H7 (cell line): ENCODE measurements around the gene LRRC32. TPM values are rescaled to one million over a fixed set of nuclear protein-coding genes. Genes with fewer than 3 reads are reported as not detected.
"Not testable (repeated sequence)": the region's sequence is repeated elsewhere in the genome, so short reads cannot be mapped to it uniquely, and the experiment has no call there.

Experiments used
- DNase-seq: peaks from one replicate; pipeline ENCODE4 v3.0.0; 2012
- H3K27me3 ChIP-seq: 2 replicates; pipeline ENCODE4 v1.6.0; 2011; ENCODE audit warnings: mild to moderate bottlenecking, low read length; ENCODE audit not compliant: control insufficient read depth, insufficient read depth
- H3K36me3 ChIP-seq: replicated peaks from 2 replicates; pipeline ENCODE4 v1.5.1; 2011; ENCODE audit warnings: low read length; ENCODE audit not compliant: control insufficient read depth, insufficient read depth
- H3K4me3 ChIP-seq: 2 replicates; pipeline ENCODE4 v1.5.1; 2011; ENCODE audit warnings: low read depth, mild to moderate bottlenecking, control low read depth, low read length, moderate library complexity; ENCODE audit not compliant: insufficient read depth
- total RNA-seq: library from RNA; depleted of rRNA; stranded (reverse); fragments of >200 nt; shearing (Covaris generic); gene quantifications from 2 replicates; pipeline ENCODE4 v1.2.3, GENCODE V29; 2014

LRRC32 gene
- total RNA-seq, 1 experiment from 2014 or later = 0.94 TPM

DNA sequence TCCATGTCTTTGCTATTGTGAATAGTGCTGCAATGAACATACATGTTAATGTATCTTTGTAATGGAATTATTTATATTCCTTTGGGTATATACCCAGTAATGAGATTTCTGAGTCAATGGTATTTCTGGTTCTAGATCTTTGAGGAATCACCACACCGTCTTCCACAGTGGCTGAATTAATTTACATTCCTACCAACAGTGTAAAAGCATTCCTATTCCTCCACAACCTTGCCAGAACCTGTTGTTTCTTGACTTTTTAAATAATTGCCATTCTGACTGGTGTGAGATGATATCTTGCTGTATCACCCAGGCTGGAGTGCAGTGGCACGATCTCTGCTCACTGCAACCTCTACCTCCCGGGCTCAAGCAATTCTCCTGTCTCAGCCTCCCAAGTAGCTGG, 26.8 kb downstream of the LRRC32 start:
- not testable (repeated sequence) for H3K4me3 ChIP-seq, H3K27me3 ChIP-seq, H3K36me3 ChIP-seq, DNase-seq

DNA sequence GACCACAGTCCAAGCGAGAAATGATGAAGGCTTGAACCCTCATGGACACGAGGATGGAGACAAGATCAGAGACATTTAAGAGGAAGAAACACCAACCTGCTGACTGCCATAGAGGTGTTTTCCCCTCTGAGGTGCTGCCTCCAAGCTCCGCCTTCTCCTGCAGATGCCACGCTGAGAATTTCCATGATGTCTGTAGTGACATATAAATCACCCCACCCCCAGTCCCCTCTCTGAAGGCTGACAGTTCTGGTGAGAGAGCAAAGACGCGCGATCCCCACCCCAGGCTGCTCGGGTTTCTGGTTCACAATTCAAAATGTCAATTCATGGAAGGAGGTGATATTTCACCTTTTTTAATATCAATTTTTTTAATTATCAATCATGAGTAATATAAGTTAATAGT, 28.2 kb downstream of the LRRC32 start:
- no peaks in the 10 kb centered on the region for H3K36me3 ChIP-seq
- H3K27me3 ChIP-seq = no peaks in the 10 kb centered on the region
- no peak overlapping the region for H3K4me3 ChIP-seq
- no peak for DNase-seq

DNA sequence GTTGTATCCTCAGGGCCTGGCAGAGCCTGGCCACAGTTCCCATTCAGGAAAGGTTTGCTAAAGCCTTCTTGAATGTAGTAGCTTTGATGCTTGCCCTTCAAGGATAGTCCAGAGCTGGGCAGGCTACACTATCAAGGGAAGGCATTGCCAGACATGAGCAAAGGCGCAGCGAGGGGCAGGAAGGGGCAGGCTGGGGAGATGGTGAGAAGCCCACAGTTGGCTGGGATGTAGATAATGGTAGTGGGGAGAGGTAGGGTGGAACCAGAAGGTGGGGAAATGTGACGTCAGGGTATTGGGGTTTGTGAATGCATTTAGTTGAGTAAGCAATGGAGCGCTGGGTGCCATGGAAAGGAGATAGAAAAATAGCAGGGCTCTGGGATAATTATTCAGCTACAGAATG, 28.6 kb downstream of the LRRC32 start:
- H3K4me3 ChIP-seq = no peak overlapping the region
- H3K27me3 ChIP-seq = no peaks in the 10 kb centered on the region
- DNase-seq = no peak
- no peaks in the 10 kb centered on the region for H3K36me3 ChIP-seq

DNA sequence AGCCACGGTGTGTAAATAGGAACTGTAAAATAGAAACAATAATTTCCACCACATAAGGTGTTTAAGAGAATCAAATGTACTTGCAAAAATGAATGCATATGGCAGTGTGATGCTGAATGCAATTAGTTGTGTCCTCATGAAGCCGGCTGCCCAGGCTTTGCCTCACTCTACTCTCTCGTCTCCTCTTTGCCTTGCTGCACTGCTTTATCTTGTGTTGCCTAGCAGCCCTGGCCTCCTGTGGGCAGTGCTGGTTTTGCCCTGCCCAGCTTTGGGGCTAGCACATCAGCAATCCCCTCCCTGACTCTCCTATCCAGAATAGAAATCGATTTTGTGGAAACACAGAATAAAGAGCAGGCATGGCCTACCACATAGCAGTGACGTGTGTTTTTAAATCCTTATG, 30.0 kb downstream of the LRRC32 start:
- H3K27me3 ChIP-seq = no peaks in the 10 kb centered on the region
- H3K36me3 ChIP-seq = no peaks in the 10 kb centered on the region
- no peak overlapping the region for H3K4me3 ChIP-seq
- DNase-seq = no peak

DNA sequence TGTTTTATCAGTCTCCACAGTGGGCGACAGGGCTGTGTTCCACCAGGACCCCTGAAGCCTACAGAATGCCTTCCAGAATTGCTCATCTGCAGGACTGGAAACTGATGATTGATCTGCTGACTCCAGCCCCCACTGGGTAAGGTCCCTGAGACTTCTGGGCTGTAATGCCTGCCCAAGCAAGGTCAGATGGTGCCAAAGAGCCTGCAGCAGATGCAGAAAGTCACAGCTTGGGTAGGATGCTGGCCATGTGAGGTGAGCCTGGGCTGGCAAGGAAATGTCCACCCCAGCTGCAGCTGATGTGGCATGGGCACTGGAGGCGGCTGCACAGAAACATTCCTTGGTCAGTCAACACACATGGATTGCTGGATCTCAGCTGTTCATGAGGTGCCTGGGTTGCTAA, 30.9 kb downstream of the LRRC32 start:
- Histone ChIP-seq H3K4me3 (no peak overlapping the region), H3K36me3 (no peaks in the 10 kb centered on the region), H3K27me3 (no peaks in the 10 kb centered on the region)
- no peak for DNase-seq

DNA sequence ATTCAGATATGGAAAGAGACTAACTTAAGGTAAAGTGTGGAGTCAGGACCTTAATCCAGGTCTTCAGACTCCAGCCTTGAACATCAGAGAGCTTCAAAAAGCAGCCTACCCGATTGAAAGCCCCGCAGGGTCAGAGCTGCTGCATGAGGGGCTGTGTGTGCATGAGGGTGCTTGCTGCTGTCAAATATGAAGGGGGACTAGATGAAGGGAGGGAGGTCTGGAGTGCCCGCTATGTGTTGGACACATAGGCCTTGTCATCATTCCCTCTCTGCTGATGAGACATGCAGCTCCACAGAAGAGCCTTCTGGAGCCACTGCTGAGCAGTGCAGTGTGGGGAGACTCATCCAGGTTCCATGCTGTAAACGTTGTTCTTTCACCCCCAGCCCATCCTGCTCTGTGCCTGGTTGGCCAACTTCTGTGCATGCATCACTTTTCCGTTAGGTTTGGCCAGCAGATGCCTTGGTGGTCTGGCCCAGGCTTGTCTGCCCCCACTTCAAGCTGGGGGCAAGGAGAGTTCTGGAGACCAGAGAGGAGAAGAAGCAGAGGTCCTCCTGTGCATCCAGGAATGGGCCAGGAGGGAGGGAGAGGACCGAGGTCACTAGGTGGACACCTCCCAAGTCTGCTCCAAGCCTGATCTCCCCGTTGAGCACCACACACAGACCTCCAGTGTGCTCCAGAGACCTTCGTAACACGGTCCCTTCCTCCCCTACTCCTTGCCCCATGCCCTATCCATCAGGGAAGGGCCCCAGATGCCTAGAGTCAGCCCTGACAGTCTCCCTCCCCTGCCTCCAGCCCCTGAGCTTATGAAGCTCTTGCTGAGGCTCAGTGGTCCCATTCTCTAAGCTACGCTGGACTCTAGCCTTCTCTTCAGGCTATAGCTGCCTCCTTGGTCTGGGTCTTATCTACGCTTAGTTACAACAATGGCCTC, 32.0 kb downstream of the LRRC32 start:
- Histone ChIP-seq H3K4me3 (no peak overlapping the region), H3K27me3 (no peaks in the 10 kb centered on the region)
- no peak for DNase-seq

DNA sequence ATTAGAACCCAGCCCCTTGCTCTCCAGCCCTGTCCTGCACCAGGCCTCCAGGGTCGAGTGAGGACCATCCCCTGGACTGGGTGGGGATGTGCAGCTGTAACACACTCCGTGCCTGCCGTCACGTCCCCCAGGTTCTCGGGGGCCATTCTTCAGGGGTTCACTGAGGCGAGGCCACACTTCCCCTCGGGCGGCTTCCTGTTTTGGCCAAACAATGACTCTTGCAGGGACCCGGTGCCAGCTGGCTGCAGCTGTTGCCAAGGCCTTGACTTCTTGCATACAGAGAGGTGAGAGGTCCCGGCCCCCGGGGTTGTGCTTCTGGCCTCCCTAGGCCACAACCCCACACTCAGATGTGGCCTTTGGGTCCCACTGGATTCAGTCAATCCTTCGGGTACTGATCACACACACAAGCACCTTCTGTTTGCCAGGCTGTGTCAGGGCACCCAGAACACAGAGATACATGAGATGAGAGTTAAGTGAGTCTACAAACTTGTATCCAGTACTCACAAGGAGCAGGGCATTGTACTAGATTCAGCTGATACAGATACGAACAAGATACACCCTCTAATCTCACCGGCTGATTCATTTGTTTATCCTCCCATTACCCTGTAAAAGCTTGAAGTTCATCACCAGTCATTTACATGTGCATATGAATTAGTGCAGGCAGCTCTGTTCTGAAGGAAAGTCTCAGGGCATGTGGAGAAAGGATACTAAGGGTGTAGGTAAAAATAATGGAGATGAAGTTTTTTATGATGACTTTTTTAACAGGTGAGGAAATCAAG, 32.9 kb downstream of the LRRC32 start:
- no peak for DNase-seq
- no peak overlapping the region for H3K4me3 ChIP-seq

More for the DNA sequence above, 32.0 kb downstream of the LRRC32 start:
- H3K36me3 ChIP-seq = no peaks in the 10 kb centered on the region

DNA sequence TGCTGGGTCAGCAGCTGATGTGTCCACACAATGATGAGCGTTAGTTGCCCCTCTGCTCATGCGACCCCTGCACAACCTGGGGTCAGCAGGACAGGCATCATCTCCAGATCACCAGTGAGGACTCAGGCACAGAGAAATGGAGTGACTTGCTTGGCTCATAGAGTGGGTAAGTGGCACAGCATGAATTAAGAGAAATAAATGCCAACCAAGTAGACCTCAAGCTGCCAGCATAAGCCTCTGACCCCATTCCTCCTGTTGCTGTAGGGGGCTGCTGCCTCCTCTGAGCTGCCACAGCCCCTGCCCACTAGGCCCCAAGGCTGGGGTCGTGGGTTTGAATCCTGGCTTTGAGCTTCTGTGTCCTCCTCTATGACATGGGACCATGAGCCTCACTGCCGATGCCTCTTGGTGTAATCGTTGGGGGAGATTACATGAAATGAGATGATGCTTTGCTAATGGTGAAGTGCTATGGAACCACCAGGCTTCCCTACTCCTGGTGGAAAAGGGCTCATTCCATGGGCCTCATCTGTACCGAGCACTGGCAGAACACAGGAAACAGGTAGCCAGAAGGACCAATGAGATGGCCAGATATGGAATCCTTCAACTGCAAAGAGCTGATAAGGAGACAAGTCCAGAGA, 33.6 kb downstream of the LRRC32 start:
- Histone ChIP-seq H3K27me3 (no peaks in the 10 kb centered on the region), H3K36me3 (no peaks in the 10 kb centered on the region), H3K4me3 (no peak overlapping the region)
- DNase-seq = no peak

More for the DNA sequence above, 32.9 kb downstream of the LRRC32 start:
- Histone ChIP-seq H3K27me3 (no peaks in the 10 kb centered on the region), H3K36me3 (no peaks in the 10 kb centered on the region)

DNA sequence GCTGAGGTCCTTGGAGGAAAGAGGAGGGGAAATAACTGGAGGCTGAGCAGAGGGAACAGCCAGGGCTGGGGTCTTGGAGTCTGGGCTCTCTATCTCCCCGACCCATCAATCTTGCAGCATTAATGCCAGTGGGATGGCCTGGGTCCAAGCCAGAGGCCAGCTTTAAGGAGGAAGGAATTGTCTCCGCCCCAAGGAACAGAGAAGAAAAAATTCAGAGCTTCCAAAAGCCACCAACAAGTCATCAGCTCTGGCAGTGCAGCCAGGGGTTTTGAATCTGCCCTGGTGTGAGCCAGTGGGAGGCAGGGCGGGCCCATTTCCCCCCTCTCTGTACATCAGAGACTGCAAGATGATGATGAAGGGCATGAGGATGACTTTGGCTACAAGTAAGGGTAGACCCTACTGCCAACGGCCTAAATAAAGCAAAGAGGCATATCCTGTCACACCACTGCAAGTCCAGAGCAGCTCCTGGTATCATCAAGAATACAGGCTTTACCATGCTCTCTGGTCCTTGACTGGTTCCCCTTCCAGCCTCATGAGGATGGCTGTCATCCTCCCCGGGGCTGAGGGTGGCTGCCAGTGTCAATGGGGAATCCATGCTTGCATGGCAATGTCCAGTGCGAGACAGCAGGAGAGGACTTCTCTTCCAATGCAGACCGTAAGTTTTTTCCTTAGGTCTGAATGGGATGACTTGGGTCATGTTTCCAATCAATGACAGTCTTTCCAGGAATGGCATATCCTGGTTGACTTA, 34.4 kb downstream of the LRRC32 start:
- no peak overlapping the region for H3K4me3 ChIP-seq
- DNase-seq = no peak
- no peaks in the 10 kb centered on the region for H3K27me3 ChIP-seq
- no peaks in the 10 kb centered on the region for H3K36me3 ChIP-seq

DNA sequence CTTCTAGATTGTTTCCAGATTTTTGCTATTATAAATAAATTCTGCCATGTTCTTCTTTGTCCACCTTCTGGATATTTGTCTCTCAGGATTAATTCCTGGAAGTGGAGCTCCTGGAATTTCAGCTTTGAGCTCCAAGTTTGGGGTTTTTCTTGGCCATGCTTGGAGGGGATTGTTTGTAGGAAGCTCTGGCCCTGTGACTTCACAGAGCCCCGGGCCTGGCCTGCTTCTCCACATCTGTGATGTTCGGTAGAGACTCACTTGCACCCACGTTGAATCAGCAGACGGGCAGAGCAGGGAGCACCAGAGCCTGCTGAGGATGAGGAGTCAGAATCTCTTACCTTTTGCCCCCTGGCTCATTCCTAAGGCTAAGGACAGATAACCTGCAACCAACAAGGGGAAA, 35.7 kb downstream of the LRRC32 start:
- no peak for DNase-seq
- H3K27me3 ChIP-seq = no peaks in the 10 kb centered on the region
- no peaks in the 10 kb centered on the region for H3K36me3 ChIP-seq
- H3K4me3 ChIP-seq = no peak overlapping the region

DNA sequence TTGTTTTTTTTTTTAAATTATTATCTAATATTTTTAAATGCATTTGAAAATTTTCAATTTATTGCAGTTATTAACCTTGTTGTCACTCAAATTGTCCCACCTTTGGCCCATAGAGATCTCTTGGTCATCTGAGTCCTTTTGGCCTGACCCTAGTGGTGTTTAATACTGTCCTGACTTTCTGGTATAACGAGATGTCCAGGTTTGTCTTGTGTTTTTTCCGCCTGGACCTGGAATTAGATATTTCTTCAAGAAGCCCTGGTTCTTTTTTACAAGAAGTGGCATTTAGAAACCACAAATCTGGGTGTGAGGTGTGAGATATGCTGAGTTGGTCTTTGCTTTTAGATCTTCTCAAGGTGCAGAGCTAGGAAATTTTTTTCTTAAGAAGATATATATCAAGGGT, 38.1 kb downstream of the LRRC32 start:
- Histone ChIP-seq H3K4me3 (no peak overlapping the region), H3K27me3 (no peaks in the 10 kb centered on the region), H3K36me3 (no peaks in the 10 kb centered on the region)
- no peak for DNase-seq

DNA sequence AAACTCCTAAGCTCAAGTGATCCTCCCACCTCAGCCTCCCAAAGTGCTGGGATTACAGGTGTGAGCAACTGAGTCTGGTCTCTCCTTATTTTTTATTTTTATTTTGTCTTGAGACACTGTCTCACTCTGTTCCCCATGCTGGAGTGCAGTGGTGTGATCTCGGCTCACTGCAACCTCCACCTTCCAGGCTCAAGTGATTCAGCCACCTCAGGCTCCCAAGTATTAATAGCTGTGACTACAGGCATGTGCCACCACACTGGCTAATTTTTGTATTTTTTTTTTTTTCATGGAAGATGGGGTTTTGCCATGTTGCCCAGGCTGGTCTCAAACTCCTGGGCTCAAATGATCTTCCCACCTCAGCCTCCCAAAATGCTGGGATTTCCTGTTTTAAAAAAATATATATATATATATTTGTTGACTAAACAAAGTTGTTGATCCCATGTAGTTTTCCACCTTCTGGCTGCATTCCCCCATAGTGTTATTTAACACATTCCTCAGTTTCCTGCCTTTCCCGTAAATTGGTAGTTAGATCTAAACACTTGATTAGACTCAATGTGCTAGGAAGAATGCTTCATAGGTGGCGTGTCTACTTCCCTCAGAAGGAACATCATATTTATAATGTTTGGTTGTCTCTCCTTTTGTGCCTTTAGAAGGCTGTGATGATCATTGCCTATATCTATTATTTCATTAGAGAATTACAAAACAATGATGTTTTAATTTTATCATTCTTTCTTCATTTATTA, 38.8 kb downstream of the LRRC32 start:
- DNase-seq = no peak
- Histone ChIP-seq H3K27me3 (no peaks in the 10 kb centered on the region), H3K36me3 (no peaks in the 10 kb centered on the region), H3K4me3 (no peak overlapping the region)

DNA sequence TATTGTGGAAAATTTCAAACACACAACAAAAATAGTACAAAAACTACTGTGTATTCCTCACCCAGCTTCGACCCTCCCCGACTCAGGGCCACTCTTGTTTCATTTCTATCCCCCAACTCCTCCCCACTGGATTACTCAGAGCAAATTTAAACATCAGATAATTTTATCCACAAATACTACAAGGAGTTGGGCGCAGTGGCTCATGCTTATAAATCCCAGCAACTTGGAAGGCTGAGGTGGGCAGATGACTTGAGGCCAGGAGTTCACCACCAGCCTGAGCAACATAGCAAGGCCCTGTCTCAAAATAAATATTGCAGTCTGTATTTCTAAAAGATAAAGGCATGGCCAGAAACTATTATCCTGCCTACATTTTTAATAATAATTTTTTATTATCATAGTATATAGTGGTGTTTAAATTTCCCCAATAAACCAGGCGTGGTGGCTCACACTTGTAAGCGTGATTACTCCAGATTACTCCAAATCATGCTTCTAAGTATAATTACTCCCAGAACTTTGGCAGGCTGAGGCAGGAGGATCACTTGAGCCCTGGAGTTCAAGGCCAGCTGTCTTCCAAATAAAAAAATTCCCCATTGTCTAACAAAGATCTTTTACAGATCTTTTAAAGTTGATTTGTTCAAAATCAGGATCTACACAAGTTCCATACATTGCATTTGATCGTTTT, 39.8 kb downstream of the LRRC32 start:
- no peak overlapping the region for H3K4me3 ChIP-seq
- no peak for DNase-seq
- no peaks in the 10 kb centered on the region for H3K36me3 ChIP-seq
- no peaks in the 10 kb centered on the region for H3K27me3 ChIP-seq
